Mesenchymal stem cell (in vitro differentiated cells and primary cell): Measurements from ENCODE around the gene BAIAP3.
"Not testable (repeated sequence)": the region's sequence is repeated elsewhere in the genome, so short reads cannot be mapped to it uniquely, and the experiment has no call there.

Experiments used
- DNase-seq: peaks from one replicate; pipeline ENCODE4 v3.0.0-alpha.2; 2013
- H2AFZ ChIP-seq: one replicate; pipeline ENCODE4 v1.6.1; 2013; ENCODE audit warnings: low read depth, mild to moderate bottlenecking, control low read depth, inconsistent platforms, low read length, moderate library complexity
- H2AK5ac ChIP-seq: 2 replicates; pipeline ENCODE4 v1.6.1; 2013; ENCODE audit warnings: low read length, moderate library complexity, mild to moderate bottlenecking, inconsistent platforms; ENCODE audit not compliant: severe bottlenecking
- H2BK120ac ChIP-seq: one replicate; pipeline ENCODE4 v1.6.1; 2013; ENCODE audit warnings: low read depth, mild to moderate bottlenecking, inconsistent platforms, low read length, moderate library complexity
- H2BK12ac ChIP-seq, 2 experiments: one replicate each; pipeline ENCODE4 v1.6.1; 2013; ENCODE audit warnings: inconsistent platforms in 2 of 2, low read length in 2 of 2, mild to moderate bottlenecking in 2 of 2, moderate library complexity in 2 of 2, control low read depth in 1 of 2
- H2BK15ac ChIP-seq: one replicate; pipeline ENCODE4 v1.6.1; 2013; ENCODE audit warnings: mild to moderate bottlenecking, low read depth, inconsistent platforms; ENCODE audit not compliant: poor library complexity, severe bottlenecking
- H2BK5ac ChIP-seq: 2 replicates; pipeline ENCODE4 v1.6.1; 2013; ENCODE audit warnings: low read depth, mild to moderate bottlenecking, low read length, control low read depth, inconsistent platforms; ENCODE audit not compliant: poor library complexity, severe bottlenecking
- H3K14ac ChIP-seq, 2 experiments: one replicate each; pipeline ENCODE4 v1.6.1; 2013; ENCODE audit warnings: inconsistent platforms in 2 of 2, low read length in 2 of 2, control low read depth in 1 of 2, mild to moderate bottlenecking in 1 of 2, moderate library complexity in 1 of 2
- H3K18ac ChIP-seq, 2 experiments: one replicate each; pipeline ENCODE4 v1.6.1; 2013; ENCODE audit warnings: inconsistent platforms in 2 of 2, low read length in 2 of 2, control low read depth in 1 of 2, low read depth in 1 of 2, mild to moderate bottlenecking in 1 of 2
- H3K23ac ChIP-seq, 2 experiments: one replicate each; pipeline ENCODE4 v1.6.1; 2013; ENCODE audit warnings: inconsistent platforms in 2 of 2, low read length in 2 of 2, mild to moderate bottlenecking in 2 of 2, moderate library complexity in 2 of 2, control low read depth in 1 of 2
- H3K27ac ChIP-seq: 2 replicates; pipeline ENCODE4 v1.5.1; 2013; ENCODE audit warnings: mild to moderate bottlenecking, moderate library complexity, low read length, control low read depth, inconsistent platforms; ENCODE audit not compliant: poor library complexity, severe bottlenecking
- H3K27me3 ChIP-seq, 2 experiments: 2 replicates each; pipeline versions ENCODE4 v1.6.1 to v1.7.0; 2013; ENCODE audit warnings: low read length in 2 of 2, mild to moderate bottlenecking in 2 of 2, moderate library complexity in 2 of 2, control low read depth in 1 of 2, inconsistent platforms in 1 of 2; ENCODE audit not compliant: control insufficient read depth in 1 of 2, insufficient read depth in 1 of 2
- H3K36me3 ChIP-seq, 2 experiments: 2 replicates each; pipeline versions ENCODE4 v1.6.1 to v1.7.0; 2013; ENCODE audit warnings: low read length in 2 of 2, control low read depth in 1 of 2, inconsistent platforms in 1 of 2, low read depth in 1 of 2, mild to moderate bottlenecking in 1 of 2; ENCODE audit not compliant: insufficient read depth in 2 of 2, control insufficient read depth in 1 of 2
- H3K4ac ChIP-seq, 2 experiments: one replicate each; pipeline ENCODE4 v1.6.1; 2013; ENCODE audit warnings: inconsistent platforms in 2 of 2, low read length in 2 of 2, mild to moderate bottlenecking in 2 of 2, moderate library complexity in 2 of 2, control low read depth in 1 of 2, low read depth in 1 of 2
- H3K4me1 ChIP-seq: 2 replicates; pipeline ENCODE4 v1.6.1; 2013; ENCODE audit warnings: low read depth, low read length, control low read depth; ENCODE audit not compliant: control insufficient read depth, insufficient read depth
- H3K4me2 ChIP-seq: 2 replicates; pipeline ENCODE4 v1.6.1; 2013; ENCODE audit warnings: low read length, mild to moderate bottlenecking, inconsistent platforms; ENCODE audit not compliant: poor library complexity, severe bottlenecking
- H3K4me3 ChIP-seq, 2 experiments: 2 replicates each; pipeline versions ENCODE4 v1.5.1 to v1.7.0; 2013; ENCODE audit warnings: low read length in 2 of 2, mild to moderate bottlenecking in 2 of 2, control low read depth in 1 of 2, low read depth in 1 of 2; ENCODE audit not compliant: insufficient read depth in 1 of 2
- H3K79me1 ChIP-seq: replicated peaks from 2 replicates; pipeline ENCODE4 v1.6.1; 2013; ENCODE audit warnings: mild to moderate bottlenecking, control low read depth, low read length, inconsistent platforms; ENCODE audit not compliant: poor library complexity, severe bottlenecking
- H3K9ac ChIP-seq: 2 replicates; pipeline ENCODE4 v1.7.0; 2013; ENCODE audit warnings: mild to moderate bottlenecking, low read length, moderate library complexity
- H3K9me3 ChIP-seq: 2 replicates; pipeline ENCODE4 v1.7.0; 2013; ENCODE audit warnings: mild to moderate bottlenecking, low read length; ENCODE audit not compliant: control insufficient read depth
- H4K8ac ChIP-seq: one replicate; pipeline ENCODE4 v1.6.1; 2013; ENCODE audit warnings: inconsistent platforms, mild to moderate bottlenecking, low read length, moderate library complexity
- H4K91ac ChIP-seq: one replicate; pipeline ENCODE4 v1.6.1; 2013; ENCODE audit warnings: mild to moderate bottlenecking, low read length, inconsistent platforms
- WGBS: methylation state at CpG from one replicate; pipeline ENCODE4 v1.1.7; 2013; ENCODE audit warnings: mixed read lengths; 5-methylcytosine and 5-hydroxymethylcytosine counted together

The BAIAP3 gene

GRCh38 chr16:1292808-1293207 is 40.6 kb upstream of the BAIAP3 start:
- H3K23ac ChIP-seq, H3K4me3 ChIP-seq, H3K14ac ChIP-seq, H2AFZ ChIP-seq, H4K91ac ChIP-seq, H2BK120ac ChIP-seq, H3K4me1 ChIP-seq, H3K79me1 ChIP-seq, H3K4me2 ChIP-seq, DNase-seq, H3K9me3 ChIP-seq, H3K9ac ChIP-seq, H2BK15ac ChIP-seq, H2BK12ac ChIP-seq, H3K4ac ChIP-seq, H2BK5ac ChIP-seq, H2AK5ac ChIP-seq, H4K8ac ChIP-seq, H3K36me3 ChIP-seq, H3K18ac ChIP-seq, H3K27ac ChIP-seq: not testable (repeated sequence)
- WGBS, result 88% methylated on average over 7 of the region's 8 CpGs
- peaks cover 39 to 64% of the 10 kb centered on the region in 2 experiments for H3K27me3 ChIP-seq

- Histone ChIP-seq H3K9ac (no peak overlapping the region), H3K14ac (no peak overlapping the region), H4K91ac (no peak overlapping the region), H3K27ac (no peak overlapping the region), H2BK120ac (no peak overlapping the region), H3K4me2 (no peak overlapping the region), H2AFZ (no peak overlapping the region), H3K23ac (no peak overlapping the region), H3K4me3 (no peak overlapping the region), H3K79me1 (no peaks in the 10 kb centered on the region), H3K18ac (no peak overlapping the region), H2BK5ac (no peak overlapping the region), H2BK15ac (no peak overlapping the region), H3K4ac (no peak overlapping the region), H2BK12ac (no peak overlapping the region), H3K9me3 (no peaks in the 10 kb centered on the region), H4K8ac (no peak overlapping the region), H3K36me3 (no peaks in the 10 kb centered on the region), H2AK5ac (no peak overlapping the region), H3K4me1 (peaks cover 3% of the 10 kb centered on the region), H3K27me3 (peaks cover 33 to 60% of the 10 kb centered on the region in 2 experiments)
- DNase-seq, result no peak
- WGBS, result 75% methylated on average over 10 of the region's 11 CpGs
These were observed 39.4 kb upstream of the BAIAP3 start for GRCh38 chr16:1293921-1294656.

- H3K18ac ChIP-seq, result no peak overlapping the region
- no peak overlapping the region for H4K8ac ChIP-seq
- H3K4me1 ChIP-seq, result peaks cover 3% of the 10 kb centered on the region
- no peak overlapping the region for H2BK120ac ChIP-seq
- no peak overlapping the region for H2AFZ ChIP-seq
- H3K23ac ChIP-seq, result no peak overlapping the region
- no peak overlapping the region for H2BK15ac ChIP-seq
- no peaks in the 10 kb centered on the region for H3K9me3 ChIP-seq
- WGBS, result 41% methylated on average over 5 of the region's 5 CpGs
- H3K36me3 ChIP-seq, result no peaks in the 10 kb centered on the region
- H3K4me3 ChIP-seq, result no peak overlapping the region
- H4K91ac ChIP-seq, result no peak overlapping the region
- H2AK5ac ChIP-seq, result no peak overlapping the region
- no peak overlapping the region for H2BK12ac ChIP-seq
- H3K4ac ChIP-seq, result no peak overlapping the region
- DNase-seq, result no peak
- no peak overlapping the region for H3K27ac ChIP-seq
- H3K14ac ChIP-seq, result no peak overlapping the region
- H3K79me1 ChIP-seq, result no peaks in the 10 kb centered on the region
- no peak overlapping the region for H3K4me2 ChIP-seq
- peaks cover 33 to 62% of the 10 kb centered on the region in 2 experiments for H3K27me3 ChIP-seq
- no peak overlapping the region for H3K9ac ChIP-seq
- no peak overlapping the region for H2BK5ac ChIP-seq
These were observed 38.0 kb upstream of the BAIAP3 start for GRCh38 chr16:1295465-1295864.

GRCh38 chr16:1296688-1297017 is 36.8 kb upstream of the BAIAP3 start:
- H3K23ac ChIP-seq, H2AK5ac ChIP-seq, H3K4ac ChIP-seq, H2AFZ ChIP-seq, H2BK15ac ChIP-seq, H3K14ac ChIP-seq, H3K36me3 ChIP-seq, H3K27ac ChIP-seq, H2BK5ac ChIP-seq, H3K4me3 ChIP-seq, H3K4me2 ChIP-seq, H4K8ac ChIP-seq, H3K79me1 ChIP-seq, H2BK12ac ChIP-seq, DNase-seq, H4K91ac ChIP-seq, H3K9me3 ChIP-seq, H2BK120ac ChIP-seq, H3K18ac ChIP-seq: not testable (repeated sequence)
- WGBS, result 83% methylated on average over 8 of the region's 8 CpGs
- peak overlapping the region; percentile 73 for H3K9ac ChIP-seq
- H3K4me1 ChIP-seq, result peaks cover 10% of the 10 kb centered on the region
- H3K27me3 ChIP-seq, result peaks cover 28 to 57% of the 10 kb centered on the region in 2 experiments
